A673 (cell line): ENCODE measurements around the gene TGM5. TPM values are rescaled to one million over a fixed set of nuclear protein-coding genes. Genes with fewer than 3 reads are reported as not detected.

Experiments used
- BruUV-seq: library from RNA; stranded (reverse); fragments of 400-500 nt; replicated peaks from 2 replicates; lab custom pipeline; 2021; lab: Mats Ljungman, UMichigan
- CTCF ChIA-PET: fragments of 300-600 bp; sonication (Branson Sonifier 250); formaldehyde crosslinking; loops from one replicate; lab custom pipeline; 2022; ENCODE audit warnings: antibody characterized with exemption; lab: Charles Lee
- POLR2A ChIA-PET: fragments of 300-600 bp; sonication (Branson Sonifier 250); formaldehyde crosslinking; loops from one replicate; lab custom pipeline; 2022; ENCODE audit warnings: antibody characterized with exemption; ENCODE audit not compliant: low non-redundant PET; lab: Charles Lee
- DNase-seq: peaks from one replicate; pipeline ENCODE4 v3.0.0-alpha.2; 2015; ENCODE audit warnings: low spot score
- H3K27ac ChIP-seq: fragments of 200-600 bp; sonication (generic); 2 replicates; pipeline ENCODE4 v1.5.1; 2016; ENCODE audit warnings: mixed run types, low read depth, mild to moderate bottlenecking, mixed read lengths, antibody characterized with exemption, low read length; ENCODE audit not compliant: poor library complexity, severe bottlenecking
- H3K27me3 ChIP-seq: fragments of 200-600 bp; sonication (generic); replicated peaks from 2 replicates; pipeline ENCODE4 v1.6.1; 2017; ENCODE audit warnings: mixed run types, low read depth, mild to moderate bottlenecking, mixed read lengths, antibody characterized with exemption, low read length; ENCODE audit not compliant: insufficient read depth, poor library complexity
- H3K36me3 ChIP-seq: fragments of 200-600 bp; sonication (generic); 2 replicates; pipeline ENCODE4 v1.6.1; 2016; ENCODE audit warnings: mixed run types, mild to moderate bottlenecking, mixed read lengths, antibody characterized with exemption, low read length; ENCODE audit not compliant: insufficient read depth, poor library complexity, severe bottlenecking
- H3K4me1 ChIP-seq: fragments of 200-600 bp; sonication (generic); 2 replicates; pipeline ENCODE4 v1.6.1; 2017; ENCODE audit warnings: mixed run types, mild to moderate bottlenecking, mixed read lengths, antibody characterized with exemption, low read length; ENCODE audit not compliant: insufficient read depth, poor library complexity, severe bottlenecking
- H3K4me3 ChIP-seq: fragments of 200-600 bp; sonication (generic); 2 replicates; pipeline ENCODE4 v1.5.1; 2016; ENCODE audit warnings: low read depth, mixed run types, mild to moderate bottlenecking, mixed read lengths, low read length; ENCODE audit not compliant: poor library complexity, severe bottlenecking
- H3K9me3 ChIP-seq: fragments of 200-600 bp; sonication (generic); 2 replicates; pipeline ENCODE4 v1.6.1; 2016; ENCODE audit warnings: mixed run types, low read depth, mild to moderate bottlenecking, mixed read lengths, antibody characterized with exemption, low read length; ENCODE audit not compliant: poor library complexity, severe bottlenecking
- EZH2 ChIP-seq: fragments of 200-600 bp; sonication (generic); IDR thresholded peaks from 2 replicates; pipeline ENCODE4 v1.6.1; 2017; ENCODE audit warnings: borderline replicate concordance, low read depth, mild to moderate bottlenecking, mixed read lengths, antibody characterized with exemption, low read length; ENCODE audit not compliant: poor library complexity, severe bottlenecking
- intact Hi-C: fragments of 100-400 bp; cut with micrococcal nuclease; formaldehyde crosslinking; loops from one replicate; pipeline ENCODE4 v1.10.0; 2022; ENCODE audit not compliant: unreplicated experiment
- total RNA-seq: library from RNA; stranded (reverse); gene quantifications from 2 replicates; pipeline ENCODE4 v1.2.3, GENCODE V29; 2021
- TF ChIP-seq, protein P1 (sequence below): fragments of 300-800, 200-600 bp; sonication (generic); conservative IDR thresholded peaks from 2 replicates; pipeline ENCODE4 v1.5.1; 2017; ENCODE audit warnings: low read depth, mild to moderate bottlenecking, antibody characterized with exemption, low read length, moderate library complexity, mixed read lengths

The TGM5 gene
- total RNA-seq, 1 experiment from 2014 or later, result not detected

DNA sequence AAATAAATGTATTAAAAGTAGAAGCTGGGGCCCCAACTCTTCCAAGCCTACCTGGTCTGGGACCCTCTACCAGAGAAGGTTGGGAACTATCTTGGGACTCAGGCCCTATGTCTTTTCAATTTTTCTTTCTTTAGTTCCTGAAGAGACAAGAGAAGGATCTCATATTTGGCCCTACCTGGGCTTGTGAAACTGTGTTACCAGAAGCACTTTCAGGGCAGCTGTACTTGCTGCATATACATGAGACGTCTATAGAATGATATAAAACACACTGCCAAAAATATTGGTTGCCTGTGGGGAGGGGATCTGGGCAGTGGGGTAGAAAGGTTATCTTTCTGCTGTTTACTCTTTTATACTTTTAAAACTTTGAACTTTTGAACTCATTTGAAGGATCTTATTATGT lies 45.3 kb downstream of the TGM5 start:
- intact Hi-C loops, result no loop called here
- Histone ChIP-seq H3K9me3 (no peaks in the 10 kb centered on the region), H3K4me1 (no peaks in the 10 kb centered on the region), H3K36me3 (no peaks in the 10 kb centered on the region), H3K27ac (no peak overlapping the region), H3K4me3 (no peak overlapping the region), H3K27me3 (no peaks in the 10 kb centered on the region)
- BruUV-seq, result no TSS peak
- POLR2A ChIA-PET, result no interaction called here
- DNase-seq, result no peak
- TF ChIP-seq EZH2, result no peak
- CTCF ChIA-PET, result no interaction called here

DNA sequence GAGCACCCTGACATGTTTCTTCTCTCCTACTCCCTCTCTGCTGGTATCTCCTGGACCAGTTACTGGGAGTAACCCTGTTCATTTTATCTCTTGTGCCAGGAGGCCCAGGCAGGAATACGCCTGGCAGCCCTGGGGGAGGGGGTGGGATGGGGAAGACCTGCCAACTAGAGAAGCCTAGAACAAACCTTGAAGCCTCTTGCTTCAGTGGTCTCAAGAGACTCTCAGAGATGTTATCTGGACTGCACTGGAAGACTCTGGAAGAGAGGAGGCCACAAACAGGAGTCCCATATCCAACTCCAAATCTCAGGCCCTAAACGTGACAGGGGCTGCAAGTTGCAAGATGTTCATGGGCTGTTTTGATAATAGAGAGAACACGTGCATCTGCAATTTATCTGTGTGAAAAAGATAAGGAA lies 45.7 kb downstream of the TGM5 start, which contains the start of gene EPB42:
Gene EPB42 (minus strand): TSS at position 28 of the 413 bp plus-strand sequence. CDS start 193 bp downstream, outside the sequence.
- Histone ChIP-seq H3K36me3 (no peaks in the 10 kb centered on the region), H3K9me3 (no peaks in the 10 kb centered on the region), H3K27ac (no peak within 1 kb of the TSS), H3K27me3 (no peaks in the 10 kb centered on the region), H3K4me3 (no peak within 1 kb of the TSS), H3K4me1 (no peaks in the 10 kb centered on the region)
- no peak for TF ChIP-seq EZH2
- TF ChIP-seq, protein P1, sequence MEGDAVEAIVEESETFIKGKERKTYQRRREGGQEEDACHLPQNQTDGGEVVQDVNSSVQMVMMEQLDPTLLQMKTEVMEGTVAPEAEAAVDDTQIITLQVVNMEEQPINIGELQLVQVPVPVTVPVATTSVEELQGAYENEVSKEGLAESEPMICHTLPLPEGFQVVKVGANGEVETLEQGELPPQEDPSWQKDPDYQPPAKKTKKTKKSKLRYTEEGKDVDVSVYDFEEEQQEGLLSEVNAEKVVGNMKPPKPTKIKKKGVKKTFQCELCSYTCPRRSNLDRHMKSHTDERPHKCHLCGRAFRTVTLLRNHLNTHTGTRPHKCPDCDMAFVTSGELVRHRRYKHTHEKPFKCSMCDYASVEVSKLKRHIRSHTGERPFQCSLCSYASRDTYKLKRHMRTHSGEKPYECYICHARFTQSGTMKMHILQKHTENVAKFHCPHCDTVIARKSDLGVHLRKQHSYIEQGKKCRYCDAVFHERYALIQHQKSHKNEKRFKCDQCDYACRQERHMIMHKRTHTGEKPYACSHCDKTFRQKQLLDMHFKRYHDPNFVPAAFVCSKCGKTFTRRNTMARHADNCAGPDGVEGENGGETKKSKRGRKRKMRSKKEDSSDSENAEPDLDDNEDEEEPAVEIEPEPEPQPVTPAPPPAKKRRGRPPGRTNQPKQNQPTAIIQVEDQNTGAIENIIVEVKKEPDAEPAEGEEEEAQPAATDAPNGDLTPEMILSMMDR, result no peak
- POLR2A ChIA-PET, result no interaction called here
- no TSS peak for BruUV-seq
- CTCF ChIA-PET, result no interaction called here
- intact Hi-C loops, result no loop called here
- DNase-seq, result no peak

DNA sequence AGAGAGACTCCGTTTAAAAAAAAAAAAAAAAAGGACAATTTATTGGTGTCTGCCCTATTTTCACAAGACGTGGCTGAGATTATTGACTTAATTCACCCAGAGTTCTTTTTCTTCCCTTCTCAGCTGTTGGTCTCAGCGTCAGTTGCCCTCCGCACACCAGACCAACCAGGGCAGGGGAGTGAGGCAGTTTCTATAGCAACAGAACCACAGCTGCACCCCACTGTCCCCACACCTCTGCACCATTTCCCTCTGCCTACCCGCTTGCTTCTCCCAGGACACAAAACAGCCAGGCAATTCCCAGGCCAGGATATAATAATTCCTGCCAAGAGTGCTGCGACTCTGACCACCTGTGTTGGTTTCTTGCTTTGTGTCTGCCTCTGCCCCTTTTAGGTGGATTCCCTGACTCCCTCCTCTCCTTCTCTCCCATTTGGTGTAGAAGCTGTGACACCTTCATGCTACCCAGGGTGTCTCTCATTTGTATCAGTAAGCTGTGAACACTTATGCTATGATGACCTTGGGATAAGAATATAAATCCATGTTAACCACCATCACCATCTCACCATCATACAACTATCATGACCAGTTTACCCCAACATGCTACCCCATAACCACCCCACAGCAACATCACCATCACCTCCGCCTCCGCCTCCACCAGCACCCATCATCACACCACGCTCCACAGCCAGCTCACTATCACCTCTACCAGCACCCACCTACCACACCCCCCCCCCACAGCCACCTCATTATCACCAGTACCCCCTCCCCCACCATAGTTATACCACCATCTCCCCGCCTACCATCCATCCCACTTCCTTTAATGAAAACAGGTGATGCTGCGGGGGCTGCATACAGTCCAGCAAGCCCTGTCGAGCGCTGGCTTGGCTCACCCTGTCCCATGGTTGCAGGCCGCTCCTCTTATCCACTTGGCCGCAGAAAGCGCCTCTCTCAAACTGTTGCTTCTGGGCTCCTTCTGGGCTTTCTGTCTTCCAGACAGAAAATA lies 46.5 kb downstream of the TGM5 start:
- H3K9me3 ChIP-seq, result no peaks in the 10 kb centered on the region
- ChIA-PET POLR2A (no interaction called here), CTCF (no interaction called here)
- no peaks in the 10 kb centered on the region for H3K4me1 ChIP-seq
- DNase-seq, result no peak
- no peaks in the 10 kb centered on the region for H3K27me3 ChIP-seq
- no peak overlapping the region for H3K4me3 ChIP-seq
- TF ChIP-seq, protein P1, result no peak
- TF ChIP-seq EZH2, result no peak
- no peaks in the 10 kb centered on the region for H3K36me3 ChIP-seq
- H3K27ac ChIP-seq, result no peak overlapping the region
- BruUV-seq, result no TSS peak
- intact Hi-C loops, result no loop called here
